Colonic mucosa (tissue), 4 donors: ENCODE measurements around the gene KLHDC8B. TPM values are rescaled to one million over a fixed set of nuclear protein-coding genes. Genes with fewer than 3 reads are reported as not detected.

Source experiments
- DNase-seq: peaks from one replicate; pipeline ENCODE4 v3.0.0-alpha.2; 2020
- H3K27ac ChIP-seq: fragments of 200-600 bp; one replicate; pipeline ENCODE4 v1.8.0; 2021
- H3K27me3 ChIP-seq: fragments of 200-600 bp; one replicate; pipeline ENCODE4 v1.8.0; 2021
- H3K36me3 ChIP-seq: fragments of 200-600 bp; one replicate; pipeline ENCODE4 v1.8.0; 2021
- H3K4me1 ChIP-seq: fragments of 200-600 bp; one replicate; pipeline ENCODE4 v1.8.0; 2021; ENCODE audit warnings: mild to moderate bottlenecking
- H3K4me3 ChIP-seq: fragments of 200-600 bp; one replicate; pipeline ENCODE4 v1.8.0; 2021
- H3K9ac ChIP-seq, 2 donors: one replicate each; pipeline ENCODE4 v1.7.0; 2013; ENCODE audit warnings: control low read depth in 2 of 2, low read depth in 2 of 2, low read length in 2 of 2
- H3K9me3 ChIP-seq: fragments of 200-600 bp; one replicate; pipeline ENCODE4 v1.8.0; 2021
- intact Hi-C: fragments of 100-400 bp; cut with DNase I; formaldehyde crosslinking; loops from one replicate; pipeline ENCODE4 v1.14.1; 2022
- total RNA-seq, 2 donors: library from RNA; stranded (reverse); fragmentation: NEBNext Ultra II Directional in 1 of 2; extraction: Animal tissue kit (Norgen Biotek cat#: 25700) in 1 of 2; gene quantifications; one replicate each; pipeline ENCODE4 v1.2.1, GENCODE V29; 2021
- TF ChIP-seq, protein P1 (sequence below): fragments of 200-600 bp; IDR thresholded peaks from one replicate; pipeline ENCODE4 v1.8.0; 2022; ENCODE audit warnings: antibody characterized with exemption, mild to moderate bottlenecking
- donor health status: healthy.
- donor health status: DM: no; HTN: no; CAD: no.
- donor health status: DM: no; HTN: no; CAD: no.

KLHDC8B gene
- total RNA-seq = 1 to 10 TPM; 5.1 to 9.4 TPM

DNA sequence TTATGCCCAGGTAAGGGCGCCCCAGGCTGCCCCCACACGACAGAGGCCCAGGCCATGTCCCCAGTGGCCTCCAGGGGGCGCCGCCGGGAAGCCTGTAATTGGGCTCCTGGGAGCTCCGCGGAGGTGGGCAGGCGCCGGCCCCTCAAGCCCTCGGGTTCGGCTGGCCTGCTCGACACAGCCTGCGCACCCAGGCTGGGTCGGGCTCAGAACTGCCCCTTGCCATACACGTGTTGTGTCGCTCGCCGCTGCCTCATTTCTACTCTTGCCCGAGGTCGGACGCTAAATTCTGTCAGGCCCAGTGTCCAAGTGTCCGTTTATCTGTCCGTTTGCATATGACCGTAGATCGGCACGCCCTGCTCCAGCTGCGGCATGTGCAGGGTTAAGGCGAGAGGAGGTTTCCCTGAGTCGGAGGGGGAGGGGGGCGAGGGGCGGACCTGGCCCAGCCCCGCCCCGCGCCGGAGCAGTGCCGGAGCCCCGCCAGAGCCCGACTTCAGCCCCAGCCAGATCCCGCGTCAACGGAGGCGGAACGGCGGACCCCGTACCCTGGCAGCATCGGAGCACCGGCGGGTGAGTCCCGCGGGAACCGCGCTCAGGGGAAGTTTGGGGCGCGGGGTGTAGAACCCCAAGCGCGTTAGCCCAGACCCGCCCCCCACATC lies at the start of gene KLHDC8B:
TSS of gene KLHDC8B (plus strand) at position 480 of the 656 bp plus-strand sequence. CDS start 1,172 bp downstream, outside the sequence.
- H3K9me3 ChIP-seq = no peaks in the 10 kb centered on the region
- TF ChIP-seq, protein P1, sequence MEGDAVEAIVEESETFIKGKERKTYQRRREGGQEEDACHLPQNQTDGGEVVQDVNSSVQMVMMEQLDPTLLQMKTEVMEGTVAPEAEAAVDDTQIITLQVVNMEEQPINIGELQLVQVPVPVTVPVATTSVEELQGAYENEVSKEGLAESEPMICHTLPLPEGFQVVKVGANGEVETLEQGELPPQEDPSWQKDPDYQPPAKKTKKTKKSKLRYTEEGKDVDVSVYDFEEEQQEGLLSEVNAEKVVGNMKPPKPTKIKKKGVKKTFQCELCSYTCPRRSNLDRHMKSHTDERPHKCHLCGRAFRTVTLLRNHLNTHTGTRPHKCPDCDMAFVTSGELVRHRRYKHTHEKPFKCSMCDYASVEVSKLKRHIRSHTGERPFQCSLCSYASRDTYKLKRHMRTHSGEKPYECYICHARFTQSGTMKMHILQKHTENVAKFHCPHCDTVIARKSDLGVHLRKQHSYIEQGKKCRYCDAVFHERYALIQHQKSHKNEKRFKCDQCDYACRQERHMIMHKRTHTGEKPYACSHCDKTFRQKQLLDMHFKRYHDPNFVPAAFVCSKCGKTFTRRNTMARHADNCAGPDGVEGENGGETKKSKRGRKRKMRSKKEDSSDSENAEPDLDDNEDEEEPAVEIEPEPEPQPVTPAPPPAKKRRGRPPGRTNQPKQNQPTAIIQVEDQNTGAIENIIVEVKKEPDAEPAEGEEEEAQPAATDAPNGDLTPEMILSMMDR = peak; percentile 96
- intact Hi-C loops = loop anchor here (5.0 kb wide), 1 partner anchor 106 kb away; the partner anchor contains the start of gene C3orf62

DNA sequence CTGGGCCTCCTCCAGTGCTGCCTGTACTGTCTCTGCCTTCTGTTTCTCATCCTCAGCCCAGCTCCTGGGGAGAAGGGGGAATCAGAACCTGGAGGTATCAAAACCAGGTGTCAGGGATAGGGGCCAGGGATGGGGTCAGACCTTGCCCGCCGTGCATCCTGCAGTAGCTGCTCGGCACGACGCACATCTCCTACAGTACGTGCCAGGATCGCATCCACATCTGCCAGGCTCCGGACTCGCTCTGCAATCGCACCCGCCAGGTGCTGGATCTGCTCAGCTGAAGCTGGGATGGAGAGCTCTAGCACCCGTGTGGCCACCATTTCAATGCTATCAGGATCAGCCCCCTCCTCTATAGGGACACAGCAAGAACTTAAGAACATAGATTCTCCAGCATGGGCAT lies 49.4 kb upstream of the KLHDC8B start:
- Histone ChIP-seq H3K9ac (no peak overlapping the region), H3K36me3 (peaks cover 9% of the 10 kb centered on the region), H3K9me3 (no peaks in the 10 kb centered on the region), H3K27ac (no peak overlapping the region), H3K4me3 (no peak overlapping the region), H3K27me3 (no peaks in the 10 kb centered on the region), H3K4me1 (peaks cover 10% of the 10 kb centered on the region)
- intact Hi-C loops = no loop called here
- no peak for DNase-seq
- TF ChIP-seq, protein P1 = no peak

More for the DNA sequence above, at the start of gene KLHDC8B:
- Histone ChIP-seq H3K4me1 (no peaks in the 10 kb centered on the region), H3K27me3 (no peaks in the 10 kb centered on the region), H3K27ac (peak within 1 kb of the TSS; percentile 53), H3K4me3 (peak within 1 kb of the TSS; percentile 57), H3K36me3 (no peaks in the 10 kb centered on the region), H3K9ac (peak within 1 kb of the TSS; percentile 72 to 95)
- DNase-seq = peak; percentile 91

DNA sequence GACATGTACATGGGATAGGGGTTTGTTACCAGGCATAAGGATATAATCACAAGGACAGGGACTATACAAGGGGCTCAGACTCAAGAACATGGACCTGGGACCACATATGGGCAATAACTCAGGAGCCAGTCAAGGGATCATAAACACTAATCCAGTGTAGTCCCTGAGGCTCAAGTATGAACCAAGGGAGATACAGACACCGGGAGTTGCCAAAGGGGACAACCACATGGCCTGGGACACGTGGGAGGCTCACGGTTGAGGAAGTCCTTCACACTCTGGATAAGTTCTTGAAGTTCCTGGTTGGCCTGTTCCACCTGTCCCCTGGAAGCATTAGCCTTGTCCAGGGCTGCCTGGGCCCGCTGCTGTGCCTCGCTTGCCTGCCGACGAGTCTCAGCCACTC lies 48.9 kb upstream of the KLHDC8B start:
- no peaks in the 10 kb centered on the region for H3K27me3 ChIP-seq
- no peak overlapping the region for H3K4me3 ChIP-seq
- H3K36me3 ChIP-seq = peaks cover 5% of the 10 kb centered on the region
- DNase-seq = no peak
- TF ChIP-seq, protein P1 = no peak
- intact Hi-C loops = no loop called here
- no peak overlapping the region for H3K9ac ChIP-seq
- H3K9me3 ChIP-seq = no peaks in the 10 kb centered on the region
- H3K27ac ChIP-seq = no peak overlapping the region
- H3K4me1 ChIP-seq = peaks cover 10% of the 10 kb centered on the region

DNA sequence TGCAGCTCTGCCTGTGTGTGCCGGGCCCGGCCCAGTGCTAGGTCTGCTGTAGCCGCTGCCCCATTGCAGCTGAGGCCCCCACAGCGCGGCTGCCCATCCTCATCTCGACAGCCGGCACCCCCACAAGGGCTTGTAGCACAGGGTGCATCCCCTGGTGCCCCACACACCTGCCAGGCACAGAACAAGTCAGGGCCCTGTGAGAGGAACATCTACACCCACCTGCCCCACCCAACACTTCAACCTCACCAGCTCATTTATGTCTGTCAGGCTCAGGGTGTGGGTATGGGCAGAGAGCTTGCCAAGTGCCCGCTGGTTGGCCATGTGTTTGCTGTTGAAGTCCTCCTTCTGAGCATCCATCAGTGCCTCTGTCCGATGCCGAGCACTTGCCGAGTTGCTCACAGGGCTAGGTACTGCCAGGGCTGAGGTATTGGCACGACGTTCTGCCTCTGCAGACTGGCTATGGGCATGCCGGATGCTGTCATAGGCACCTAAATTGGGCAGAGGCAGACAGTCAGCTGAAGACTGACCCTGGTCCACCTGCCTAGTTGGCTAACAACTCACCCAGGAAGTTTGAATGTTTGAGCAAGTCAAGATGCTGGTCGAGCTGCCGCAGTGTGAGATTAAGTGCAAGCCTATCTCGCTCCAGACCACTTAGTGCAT lies 48.4 kb upstream of the KLHDC8B start:
- no peak overlapping the region for H3K27ac ChIP-seq
- TF ChIP-seq, protein P1 = no peak
- no peak for DNase-seq
- H3K4me1 ChIP-seq = peaks cover 10% of the 10 kb centered on the region
- H3K4me3 ChIP-seq = no peak overlapping the region
- intact Hi-C loops = no loop called here
- H3K36me3 ChIP-seq = no peaks in the 10 kb centered on the region
- H3K9ac ChIP-seq = no peak overlapping the region
- H3K27me3 ChIP-seq = no peaks in the 10 kb centered on the region
- no peaks in the 10 kb centered on the region for H3K9me3 ChIP-seq

DNA sequence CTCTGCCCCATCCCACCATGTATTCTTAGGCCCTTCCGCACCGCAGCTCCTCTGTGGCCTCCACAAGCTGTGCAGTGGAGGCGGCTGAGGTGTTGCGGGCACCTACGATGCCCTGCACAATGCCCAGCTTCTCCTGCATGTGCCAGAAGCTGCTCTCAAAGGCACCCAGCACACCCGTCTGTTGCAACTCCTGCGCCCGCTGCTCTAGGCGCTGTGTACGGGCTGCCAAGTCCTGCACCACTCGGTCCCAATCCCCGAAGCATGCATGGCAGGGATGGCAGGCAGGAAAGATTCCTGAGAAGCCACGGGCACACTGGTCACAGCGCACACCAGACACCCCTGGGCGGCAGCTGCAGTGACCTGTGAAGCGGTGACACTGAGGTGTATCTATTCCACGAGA lies 47.7 kb upstream of the KLHDC8B start:
- Histone ChIP-seq H3K27me3 (no peaks in the 10 kb centered on the region), H3K36me3 (no peaks in the 10 kb centered on the region), H3K4me1 (peaks cover 10% of the 10 kb centered on the region), H3K4me3 (no peak overlapping the region), H3K9me3 (no peaks in the 10 kb centered on the region), H3K9ac (no peak overlapping the region), H3K27ac (no peak overlapping the region)
- intact Hi-C loops = no loop called here
- TF ChIP-seq, protein P1 = no peak
- DNase-seq = no peak
